Lung (tissue), 12 donors: ENCODE results near the gene BRAT1. TPM values are rescaled to one million over a fixed set of nuclear protein-coding genes. Genes with fewer than 3 reads are reported as not detected.
A peak's percentile ranks its signal among the peaks of the same experiment; 100 is the strongest.

ENCODE experiments used
- ATAC-seq: fragments of 200-7000 bp; cut with Tn5 transposase; one replicate; pipeline ENCODE4 v1.9.1; 2020; ENCODE audit warnings: moderate number of reproducible peaks; ENCODE audit not compliant: insufficient read depth, low FRiP score
- DNase-seq, 3 donors: peaks; one replicate each; pipeline ENCODE4 v3.0.0-alpha.2; 2013 to 2017
- H3K27ac ChIP-seq, 2 donors: one replicate each; pipeline ENCODE4 v1.5.1; 2013; ENCODE audit warnings: mild to moderate bottlenecking in 2 of 2, moderate library complexity in 2 of 2, control low read depth in 1 of 2, inconsistent platforms in 1 of 2, low read depth in 1 of 2, low read length in 1 of 2
- H3K27me3 ChIP-seq, 3 donors: one replicate each; pipeline ENCODE4 v1.5.1; 2013; ENCODE audit warnings: low read length in 2 of 3; ENCODE audit not compliant: control insufficient read depth in 3 of 3, insufficient read depth in 3 of 3
- H3K36me3 ChIP-seq, 4 donors: one replicate each; pipeline ENCODE4 v1.5.1; 2013; ENCODE audit warnings: low read length in 4 of 4, mild to moderate bottlenecking in 1 of 4, moderate library complexity in 1 of 4; ENCODE audit not compliant: control insufficient read depth in 4 of 4, insufficient read depth in 4 of 4
- H3K4me1 ChIP-seq, 5 donors: one replicate each; pipeline ENCODE4 v1.5.1; 2013; ENCODE audit warnings: low read length in 5 of 5, mild to moderate bottlenecking in 2 of 5, moderate library complexity in 1 of 5; ENCODE audit not compliant: control insufficient read depth in 5 of 5, insufficient read depth in 5 of 5
- H3K4me3 ChIP-seq: one replicate; pipeline ENCODE4 v1.5.1; 2013; ENCODE audit warnings: mild to moderate bottlenecking, control low read depth, moderate library complexity
- H3K9ac ChIP-seq, 2 donors: one replicate each; pipeline ENCODE4 v1.5.1; 2013; ENCODE audit warnings: low read length in 2 of 2, control low read depth in 1 of 2; ENCODE audit not compliant: insufficient read depth in 1 of 2
- H3K9me3 ChIP-seq, 4 donors: one replicate each; pipeline ENCODE4 v1.5.1; 2013; ENCODE audit warnings: low read length in 3 of 4, mild to moderate bottlenecking in 1 of 4, moderate library complexity in 1 of 4; ENCODE audit not compliant: control insufficient read depth in 4 of 4, insufficient read depth in 3 of 4
- WGBS, 2 donors: extraction: QIAGEN DNeasy Blood & Tissue Kit; methylation state at CpG; one replicate each; pipeline ENCODE4 v1.1.7; 2013; 5-methylcytosine and 5-hydroxymethylcytosine counted together
- polyA plus RNA-seq, 2 donors: library from polyadenylated mRNA; stranded (reverse); fragments of 200-250 nt; gene quantifications; one replicate each; pipeline ENCODE4 v1.2.1, GENCODE V29; 2013
- total RNA-seq, 2 donors: library from RNA; depleted of rRNA in 1 of 2; stranded (reverse); fragments of >200 nt in 1 of 2; gene quantifications; one replicate each; pipeline ENCODE4 v1.2.1, GENCODE V29; 2014 to 2021
- TF ChIP-seq, protein P1 (sequence below): IDR thresholded peaks from 2 replicates; pipeline ENCODE4 v1.5.1; 2012; ENCODE audit warnings: mild to moderate bottlenecking; ENCODE audit errors: control extremely low read depth, extremely low read depth
- donor health status: control.
- donor health status: control.
- donor health status: Bipolar disorder and iron deficiency.
- donor health status: healthy.
- donor health status: DM: yes; HTN: yes; CAD: no.

Gene BRAT1
- total and polyA plus RNA-seq, 4 donors, result 23.2 to 30.4 (median 29.1) TPM

DNA sequence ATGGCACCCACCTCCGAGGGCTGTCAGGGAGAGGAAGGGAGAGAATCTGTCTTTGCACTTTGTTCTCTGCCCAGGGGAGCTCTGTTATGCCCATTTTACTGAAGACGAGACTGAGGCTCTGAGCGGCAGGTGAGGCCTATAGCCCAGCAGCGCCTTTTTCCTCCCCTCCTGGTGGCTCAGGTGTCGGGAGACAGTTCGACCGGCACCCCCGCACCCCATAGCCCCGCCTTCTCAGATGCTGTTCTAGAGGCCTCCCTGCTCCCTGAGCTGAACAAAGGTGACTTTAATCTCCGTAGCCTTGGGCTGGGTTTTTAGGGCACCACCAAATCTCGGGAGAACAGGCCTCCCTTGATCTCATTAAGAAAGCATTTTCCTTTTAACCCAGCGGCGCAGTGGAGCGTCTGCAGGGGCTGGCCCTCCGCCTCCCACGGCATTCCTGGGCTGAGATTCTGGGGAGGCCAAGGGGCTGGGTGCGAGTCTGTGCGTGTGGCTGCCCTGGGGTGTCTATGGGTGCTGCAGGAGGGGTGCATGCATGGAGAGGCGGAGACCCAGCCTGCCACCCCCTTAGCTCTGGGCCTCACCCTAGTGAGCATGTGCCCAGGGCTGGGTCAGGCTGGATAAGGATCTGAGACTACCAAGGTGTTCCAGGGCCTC, 32.4 kb downstream of the BRAT1 start:
- 36 to 54% methylated on average over 17 to 19 of the region's 19 CpGs for WGBS, 2 donors
- no peak overlapping the region for H3K4me3 ChIP-seq
- no peaks in the 10 kb centered on the region for H3K9me3 ChIP-seq
- peaks cover 0 to 44% (median 34%) of the 10 kb centered on the region in 5 donors for H3K4me1 ChIP-seq
- peaks cover 0 to 5% (median 0%) of the 10 kb centered on the region in 3 donors for H3K27me3 ChIP-seq
- H3K36me3 ChIP-seq, result peaks cover 0 to 17% (median 0%) of the 10 kb centered on the region in 4 donors
- H3K9ac ChIP-seq, result no peak overlapping the region
- TF ChIP-seq, protein P1, sequence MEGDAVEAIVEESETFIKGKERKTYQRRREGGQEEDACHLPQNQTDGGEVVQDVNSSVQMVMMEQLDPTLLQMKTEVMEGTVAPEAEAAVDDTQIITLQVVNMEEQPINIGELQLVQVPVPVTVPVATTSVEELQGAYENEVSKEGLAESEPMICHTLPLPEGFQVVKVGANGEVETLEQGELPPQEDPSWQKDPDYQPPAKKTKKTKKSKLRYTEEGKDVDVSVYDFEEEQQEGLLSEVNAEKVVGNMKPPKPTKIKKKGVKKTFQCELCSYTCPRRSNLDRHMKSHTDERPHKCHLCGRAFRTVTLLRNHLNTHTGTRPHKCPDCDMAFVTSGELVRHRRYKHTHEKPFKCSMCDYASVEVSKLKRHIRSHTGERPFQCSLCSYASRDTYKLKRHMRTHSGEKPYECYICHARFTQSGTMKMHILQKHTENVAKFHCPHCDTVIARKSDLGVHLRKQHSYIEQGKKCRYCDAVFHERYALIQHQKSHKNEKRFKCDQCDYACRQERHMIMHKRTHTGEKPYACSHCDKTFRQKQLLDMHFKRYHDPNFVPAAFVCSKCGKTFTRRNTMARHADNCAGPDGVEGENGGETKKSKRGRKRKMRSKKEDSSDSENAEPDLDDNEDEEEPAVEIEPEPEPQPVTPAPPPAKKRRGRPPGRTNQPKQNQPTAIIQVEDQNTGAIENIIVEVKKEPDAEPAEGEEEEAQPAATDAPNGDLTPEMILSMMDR, result no peak
- peak overlapping the region; percentile 73 to 96 for H3K27ac ChIP-seq
- ATAC-seq, result no peak
- no peak for DNase-seq

- H3K27me3 ChIP-seq, result peaks cover 0 to 5% (median 0%) of the 10 kb centered on the region in 3 donors
- H3K4me3 ChIP-seq, result no peak overlapping the region
- H3K9me3 ChIP-seq, result no peaks in the 10 kb centered on the region
- H3K36me3 ChIP-seq, result peaks cover 0 to 15% (median 0%) of the 10 kb centered on the region in 4 donors
- H3K27ac ChIP-seq, result peak overlapping the region in 1 of 2 donors; percentile 79
- TF ChIP-seq, protein P1, result no peak
- ATAC-seq (no peak), DNase-seq (peak in 1 of 3 donors; percentile 58)
- H3K9ac ChIP-seq, result no peak overlapping the region
- whole genome bisulfite sequencing, 2 donors, result 9 to 16% methylated on average over 17 of the region's 17 CpGs
- H3K4me1 ChIP-seq, result peaks cover 0 to 48% (median 35%) of the 10 kb centered on the region in 5 donors
These were observed 33.3 kb downstream of the BRAT1 start for GRCh38 chr7:2521952-2522591.

DNA sequence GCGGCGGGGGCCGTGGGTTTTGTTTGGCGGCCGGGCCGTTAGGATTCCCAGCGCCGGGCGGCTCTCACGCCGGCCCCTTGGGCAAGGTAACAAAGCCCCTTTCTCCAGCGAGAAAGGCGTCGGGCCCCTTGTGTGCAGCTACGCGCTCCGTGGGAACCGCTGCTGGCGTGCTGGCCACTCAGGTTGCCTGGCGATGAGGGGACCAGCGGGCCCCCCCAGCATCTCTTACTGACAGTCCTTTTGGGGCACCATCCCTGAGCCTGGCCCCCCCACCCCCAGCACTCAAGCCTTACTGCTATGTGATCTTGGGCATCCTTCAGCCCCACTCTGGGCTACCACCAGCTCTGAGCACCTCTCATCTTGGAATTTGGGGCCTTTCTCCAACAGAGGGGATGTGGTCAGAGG, 34.0 kb downstream of the BRAT1 start:
- Histone ChIP-seq H3K36me3 (peaks cover 0 to 7% (median 0%) of the 10 kb centered on the region in 4 donors), H3K4me1 (peaks cover 0 to 48% (median 33%) of the 10 kb centered on the region in 5 donors), H3K27ac (peak overlapping the region in 1 of 2 donors; percentile 79), H3K27me3 (peaks cover 0 to 5% (median 0%) of the 10 kb centered on the region in 3 donors), H3K4me3 (peak overlapping the region; percentile 36), H3K9me3 (no peaks in the 10 kb centered on the region), H3K9ac (no peak overlapping the region)
- DNase-seq, result no peak
- WGBS, 2 donors, result 21 to 32% methylated on average over 21 of the region's 21 CpGs
- TF ChIP-seq, protein P1, result no peak
- no peak for ATAC-seq
